Endothelial cell of umbilical vein (primary cell): Measurements from ENCODE around the gene SETDB1. TPM values are rescaled to one million over a fixed set of nuclear protein-coding genes. Genes with fewer than 3 reads are reported as not detected.

Experiments
- BruUV-seq: library from RNA; stranded (reverse); fragments of 400-500 nt; replicated peaks from 2 replicates; lab custom pipeline; 2021; lab: Mats Ljungman, UMichigan
- CTCF ChIA-PET: fragments of 300-600, 350-600 bp; sonication (Branson Sonifier 250); formaldehyde crosslinking; loops from one replicate; lab custom pipeline; 2021; ENCODE audit warnings: antibody characterized with exemption, inconsistent platforms; lab: Charles Lee
- POLR2A ChIA-PET: fragments of 300-600, 350-600 bp; sonication (Branson Sonifier 250); formaldehyde crosslinking; loops from one replicate; lab custom pipeline; 2021; ENCODE audit warnings: antibody characterized with exemption, inconsistent platforms; lab: Charles Lee
- DNase-seq: peaks from one replicate; pipeline ENCODE4 v3.0.0-alpha.2; 2011; ENCODE audit warnings: low read depth, low spot score
- FAIRE-seq: peaks from 2 replicates; lab custom pipeline; 2011; peaks lifted over from hg19 to GRCh38; lab: Jason Lieb, UNC
- H2AFZ ChIP-seq: 2 replicates; pipeline ENCODE4 v1.6.0; 2012; ENCODE audit warnings: low read depth, low read length, control low read depth, inconsistent platforms
- H3K27ac ChIP-seq: 2 replicates; pipeline ENCODE4 v1.5.1; 2011; ENCODE audit warnings: low read depth, mild to moderate bottlenecking, control low read depth, low read length, moderate library complexity; ENCODE audit not compliant: insufficient read depth
- H3K27me3 ChIP-seq, 2 experiments: 2 replicates each; pipeline versions ENCODE4 v1.6.0 to v1.6.1; 2011; ENCODE audit warnings: low read length in 2 of 2, mixed read lengths in 1 of 2; ENCODE audit not compliant: control insufficient read depth in 2 of 2, insufficient read depth in 2 of 2
- H3K36me3 ChIP-seq, 2 experiments: 2 replicates in 1 of 2; 3 replicates in 1 of 2; pipeline ENCODE4 v1.5.1; 2011; ENCODE audit warnings: low read length in 2 of 2, mild to moderate bottlenecking in 1 of 2, moderate library complexity in 1 of 2; ENCODE audit not compliant: control insufficient read depth in 2 of 2, insufficient read depth in 2 of 2; ENCODE audit errors: extremely low read depth in 1 of 2
- H3K4me1 ChIP-seq: 3 replicates; pipeline ENCODE4 v1.5.1; 2011; ENCODE audit warnings: mild to moderate bottlenecking, low read length; ENCODE audit not compliant: control insufficient read depth, insufficient read depth; ENCODE audit errors: extremely low read depth
- H3K4me2 ChIP-seq: 2 replicates; pipeline ENCODE4 v1.6.1; 2011; ENCODE audit warnings: low read length, control low read depth, mixed read lengths; ENCODE audit not compliant: insufficient read depth
- H3K4me3 ChIP-seq, 3 experiments: fragments of 200-600 bp in 1 of 3; sonication (generic), shearing (Covaris generic) in 1 of 3; replicated peaks in 1 of 3; 2 replicates each; pipeline ENCODE4 v1.5.1; 2011 to 2016; ENCODE audit warnings: control low read depth in 3 of 3, low read length in 3 of 3, mild to moderate bottlenecking in 2 of 3, inconsistent platforms in 1 of 3, low read depth in 1 of 3, moderate library complexity in 1 of 3; ENCODE audit not compliant: insufficient read depth in 1 of 3
- H3K79me2 ChIP-seq: 2 replicates; pipeline ENCODE4 v1.6.0; 2012; ENCODE audit warnings: low read length, inconsistent platforms; ENCODE audit not compliant: control insufficient read depth, insufficient read depth
- H3K9ac ChIP-seq: replicated peaks from 2 replicates; pipeline ENCODE3; 2011; ENCODE audit warnings: low read length, control low read depth; ENCODE audit not compliant: insufficient read depth; ENCODE audit errors: extremely low read depth
- H3K9me1 ChIP-seq: replicated peaks from 3 replicates; pipeline ENCODE4 v1.6.0; 2011; ENCODE audit warnings: mild to moderate bottlenecking, low read length; ENCODE audit not compliant: control insufficient read depth, insufficient read depth; ENCODE audit errors: extremely low read depth
- H3K9me3 ChIP-seq: replicated peaks from 2 replicates; pipeline ENCODE4 v1.5.1; 2012; ENCODE audit warnings: low read length, inconsistent platforms; ENCODE audit not compliant: control insufficient read depth, insufficient read depth
- H4K20me1 ChIP-seq: replicated peaks from 2 replicates; pipeline ENCODE3; 2011; ENCODE audit warnings: mild to moderate bottlenecking, low read length; ENCODE audit not compliant: control insufficient read depth, insufficient read depth; ENCODE audit errors: extremely low read depth
- CTCF ChIP-seq, 2 donors: IDR thresholded peaks; 1 replicate in 1 of 2; 2 replicates in 1 of 2; pipeline ENCODE4 v1.5.1; 2011; ENCODE audit warnings: low read length in 2 of 2, mild to moderate bottlenecking in 2 of 2, moderate library complexity in 2 of 2, control low read depth in 1 of 2, inconsistent platforms in 1 of 2, low read depth in 1 of 2; ENCODE audit not compliant: insufficient read depth in 1 of 2; ENCODE audit errors: extremely low read depth in 1 of 2
- EZH2 ChIP-seq: IDR thresholded peaks from 2 replicates; pipeline ENCODE4 v1.6.1; 2012; ENCODE audit warnings: borderline replicate concordance, low read depth, mild to moderate bottlenecking, moderate library complexity, low read length, inconsistent platforms; ENCODE audit not compliant: severe bottlenecking
- FOS ChIP-seq: IDR thresholded peaks from 2 replicates; pipeline ENCODE4 v1.6.1; 2011; ENCODE audit warnings: mild to moderate bottlenecking, low read length, moderate library complexity, borderline replicate concordance; ENCODE audit not compliant: insufficient read depth
- GATA2 ChIP-seq: IDR thresholded peaks from 2 replicates; pipeline ENCODE4 v1.7.0; 2011; ENCODE audit warnings: low read depth, mild to moderate bottlenecking, moderate library complexity, mixed read lengths, low read length; ENCODE audit not compliant: insufficient read length, insufficient read depth
- JUN ChIP-seq: IDR thresholded peaks from 2 replicates; pipeline ENCODE4 v1.6.1; 2011; ENCODE audit warnings: borderline replicate concordance, low read depth; ENCODE audit not compliant: insufficient read length, insufficient read depth
- MYC ChIP-seq: IDR thresholded peaks from one replicate; pipeline ENCODE4 v1.6.1; 2011; ENCODE audit warnings: mild to moderate bottlenecking, low read depth, low read length
- POLR2A ChIP-seq: IDR thresholded peaks from 2 replicates; pipeline ENCODE4 v1.6.1; 2012; ENCODE audit warnings: low read depth, mild to moderate bottlenecking, control low read depth, low read length
- POLR2AphosphoS5 ChIP-seq: IDR thresholded peaks from 2 replicates; pipeline ENCODE4 v1.6.1; 2012; ENCODE audit warnings: low read depth, mild to moderate bottlenecking, control low read depth, low read length, moderate library complexity; ENCODE audit not compliant: insufficient read depth
- dilution Hi-C: fragments of 300-500 bp; cut with MboI; formaldehyde crosslinking; loops from one replicate; pipeline ENCODE4 v1.15.0; 2019; ENCODE audit warnings: low sequenced_read_pairs; ENCODE audit not compliant: extremely low pct_ligation_motif_present
- intact Hi-C: fragments of 100-400 bp; cut with micrococcal nuclease; formaldehyde crosslinking; loops from one replicate; pipeline ENCODE4 v1.10.0; 2022
- polyA plus RNA-seq, 4 experiments: library from polyadenylated mRNA; depleted of rRNA in 3 of 4; stranded (reverse) in 3 of 4; unstranded in 1 of 4; fragments of >200 nt; gene quantifications; 2 replicates each; pipeline versions ENCODE4 v1.2.1 to v1.2.3, GENCODE V29; 2011 to 2012; ENCODE audit warnings: missing spikeins in 1 of 4
- total RNA-seq: library from RNA; stranded (reverse); gene quantifications from 2 replicates; pipeline ENCODE4 v1.2.3, GENCODE V29; 2021
- TF ChIP-seq, protein P1 (sequence below): IDR thresholded peaks from 2 replicates; pipeline ENCODE4 v1.6.1; 2011; ENCODE audit not compliant: insufficient read depth, insufficient read length

Gene SETDB1
- total and polyA plus RNA-seq, 2 donors (not counting 3 experiments of a cell fraction or from before 2014, with no cell fraction given) = 25.3 to 49.2 TPM

- Histone ChIP-seq H3K9me1 (no peaks in the 10 kb centered on the region), H3K36me3 (peaks cover 0 to 3% of the 10 kb centered on the region in 2 experiments), H3K27ac (no peak overlapping the region), H3K9me3 (no peaks in the 10 kb centered on the region), H3K79me2 (no peaks in the 10 kb centered on the region), H4K20me1 (no peaks in the 10 kb centered on the region), H3K27me3 (no peaks in the 10 kb centered on the region), H3K4me3 (no peak overlapping the region), H3K4me2 (no peak overlapping the region), H3K9ac (no peak overlapping the region), H2AFZ (no peak overlapping the region), H3K4me1 (peaks cover 28% of the 10 kb centered on the region)
- TF ChIP-seq EZH2 = no peak
- TF ChIP-seq, protein P1, sequence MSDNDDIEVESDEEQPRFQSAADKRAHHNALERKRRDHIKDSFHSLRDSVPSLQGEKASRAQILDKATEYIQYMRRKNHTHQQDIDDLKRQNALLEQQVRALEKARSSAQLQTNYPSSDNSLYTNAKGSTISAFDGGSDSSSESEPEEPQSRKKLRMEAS = no peak
- TF ChIP-seq CTCF (IDR thresholded peaks at IDR 0.05; ENCODE audit: extremely low read depth in 1 of 2, insufficient read depth in 1 of 2, low read depth in 1 of 2, low read length in 2 of 2) = no peak
- TF ChIP-seq GATA2 = no peak
- no peak for TF ChIP-seq FOS
- no peak for TF ChIP-seq JUN
- TF ChIP-seq POLR2A = no peak
- TF ChIP-seq MYC = no peak
- TF ChIP-seq POLR2AphosphoS5 = no peak
- intact Hi-C loops = no loop called here
- FAIRE-seq (no peak), DNase-seq (no peak)
- no TSS peak for BruUV-seq
- CTCF ChIA-PET = interaction anchor here (0.8 to 12.3 kb wide), 2 partner anchors 21 to 97 kb away, joined by 3 to 278 read pairs; partner anchors contain the start of genes ANXA9 and CERS2
- POLR2A ChIA-PET = no interaction called here
- dilution Hi-C loops = no loop called here
Measured at GRCh38 chr1:151002611-151003010, 76.4 kb downstream of the SETDB1 start.
